ENCODE measurements around the gene COQ4. TPM values are rescaled to one million over a fixed set of nuclear protein-coding genes. Genes with fewer than 3 reads are reported as not detected.

COQ4 gene
- total RNA-seq, 1 donor from 2014 or later = 46.6 TPM

DNA sequence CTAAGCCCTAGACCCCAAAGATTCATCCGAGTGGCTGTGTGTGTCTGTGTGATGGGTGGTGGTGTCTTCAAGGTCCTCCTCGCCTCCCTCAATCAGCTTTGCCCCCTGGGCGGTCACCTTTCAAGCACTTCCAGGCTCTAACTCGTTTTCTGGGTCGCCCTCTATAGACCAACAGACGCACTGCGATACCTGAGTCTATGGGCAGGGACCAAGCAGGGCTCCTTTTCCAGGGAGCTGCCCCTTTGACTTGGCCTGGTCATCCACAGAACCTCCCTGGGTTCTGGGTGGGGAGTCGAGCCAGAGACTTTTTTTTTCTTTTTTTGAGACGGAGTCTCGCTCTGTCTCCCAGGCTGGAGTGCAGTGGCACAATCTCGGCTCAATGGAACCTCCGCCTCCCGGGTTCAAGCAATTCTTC lies 18.8 kb downstream of the COQ4 start:
- TF ChIP-seq CTCF (IDR thresholded peaks at IDR 0.05; ENCODE audit: unreplicated experiment) = no peak
- H3K9me3 Mint-ChIP-seq (ENCODE audit: unreplicated experiment) = no peaks in the 10 kb centered on the region
- H3K36me3 Mint-ChIP-seq (ENCODE audit: low read depth, unreplicated experiment) = peaks cover 4% of the 10 kb centered on the region
- peaks cover 4% of the 10 kb centered on the region for H3K4me1 Mint-ChIP-seq (ENCODE audit: unreplicated experiment)
- no peak overlapping the region for H3K27ac Mint-ChIP-seq (ENCODE audit: unreplicated experiment)
- peak overlapping the region; percentile 95 for H3K4me3 Mint-ChIP-seq (ENCODE audit: unreplicated experiment)
- DNase-seq (ENCODE audit: low spot score) = peak; percentile 69
- H3K27me3 Mint-ChIP-seq (ENCODE audit: unreplicated experiment) = peaks cover 6% of the 10 kb centered on the region

DNA sequence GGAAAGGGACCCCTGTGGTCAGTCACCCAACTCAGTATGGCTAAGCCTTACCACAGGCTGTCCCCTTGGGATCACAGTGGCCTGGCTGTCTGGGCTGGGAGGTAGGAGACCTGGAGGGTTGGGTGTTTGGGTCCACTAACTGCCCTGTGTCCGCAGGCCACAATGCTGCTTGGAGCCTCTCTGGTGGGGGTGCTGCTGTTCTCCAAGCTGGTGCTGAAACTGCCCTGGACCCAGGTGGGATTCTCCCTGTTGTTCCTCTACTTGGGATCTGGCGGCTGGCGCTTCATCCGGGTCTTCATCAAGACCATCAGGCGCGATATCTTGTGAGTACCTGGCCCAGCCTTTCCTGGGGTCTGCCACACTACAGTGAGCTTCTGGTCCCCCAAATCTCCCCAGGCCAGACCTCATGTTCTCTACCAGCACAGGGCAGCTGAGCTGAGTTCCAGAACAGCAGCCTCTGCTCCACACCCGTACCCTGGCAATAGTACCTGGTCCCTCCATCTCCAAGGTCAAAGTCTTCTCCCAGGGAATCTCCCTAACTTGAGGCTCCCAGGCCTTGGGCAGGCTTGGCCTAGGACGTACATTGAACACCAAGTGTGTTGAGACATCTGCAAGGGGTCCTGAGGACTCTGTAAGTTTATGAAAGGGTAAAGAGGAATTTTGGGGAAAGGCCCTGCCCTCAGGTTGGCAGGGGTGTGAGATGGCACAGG lies 20.5 kb downstream of the COQ4 start:
- TF ChIP-seq CTCF (IDR thresholded peaks at IDR 0.05; ENCODE audit: unreplicated experiment) = no peak
- H3K4me3 Mint-ChIP-seq (ENCODE audit: unreplicated experiment) = no peak overlapping the region
- no peak overlapping the region for H3K27ac Mint-ChIP-seq (ENCODE audit: unreplicated experiment)
- no peaks in the 10 kb centered on the region for H3K9me3 Mint-ChIP-seq (ENCODE audit: unreplicated experiment)
- peaks cover 4% of the 10 kb centered on the region for H3K27me3 Mint-ChIP-seq (ENCODE audit: unreplicated experiment)
- no peak for DNase-seq (ENCODE audit: low spot score)
- H3K36me3 Mint-ChIP-seq (ENCODE audit: low read depth, unreplicated experiment) = peaks cover 4% of the 10 kb centered on the region
- H3K4me1 Mint-ChIP-seq (ENCODE audit: unreplicated experiment) = peaks cover 4% of the 10 kb centered on the region

DNA sequence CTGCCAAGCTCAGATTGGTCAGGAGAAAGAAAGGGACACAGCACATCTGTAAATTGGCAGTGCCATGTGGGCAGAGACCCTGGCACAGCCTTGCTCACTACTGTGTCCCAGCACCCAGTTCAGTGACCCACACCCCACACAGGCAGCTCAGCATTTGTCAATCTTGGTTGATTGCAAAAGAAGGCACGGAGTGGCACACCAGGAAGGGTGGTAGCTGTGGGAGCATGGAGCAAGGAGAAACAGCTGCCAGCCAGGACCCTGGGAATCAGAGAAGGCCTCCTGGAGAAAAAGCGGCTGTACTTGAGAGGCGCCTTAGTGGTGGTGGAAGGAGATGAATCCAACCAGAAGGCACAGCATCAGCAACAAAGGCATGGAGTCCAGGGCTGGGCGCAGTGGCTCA lies 21.2 kb downstream of the COQ4 start:
- H3K27ac Mint-ChIP-seq (ENCODE audit: unreplicated experiment) = no peak overlapping the region
- peaks cover 4% of the 10 kb centered on the region for H3K27me3 Mint-ChIP-seq (ENCODE audit: unreplicated experiment)
- TF ChIP-seq CTCF (IDR thresholded peaks at IDR 0.05; ENCODE audit: unreplicated experiment) = no peak
- H3K36me3 Mint-ChIP-seq (ENCODE audit: low read depth, unreplicated experiment) = peaks cover 4% of the 10 kb centered on the region
- no peak overlapping the region for H3K4me3 Mint-ChIP-seq (ENCODE audit: unreplicated experiment)
- H3K4me1 Mint-ChIP-seq (ENCODE audit: unreplicated experiment) = peaks cover 4% of the 10 kb centered on the region
- DNase-seq (ENCODE audit: low spot score) = no peak
- no peaks in the 10 kb centered on the region for H3K9me3 Mint-ChIP-seq (ENCODE audit: unreplicated experiment)

DNA sequence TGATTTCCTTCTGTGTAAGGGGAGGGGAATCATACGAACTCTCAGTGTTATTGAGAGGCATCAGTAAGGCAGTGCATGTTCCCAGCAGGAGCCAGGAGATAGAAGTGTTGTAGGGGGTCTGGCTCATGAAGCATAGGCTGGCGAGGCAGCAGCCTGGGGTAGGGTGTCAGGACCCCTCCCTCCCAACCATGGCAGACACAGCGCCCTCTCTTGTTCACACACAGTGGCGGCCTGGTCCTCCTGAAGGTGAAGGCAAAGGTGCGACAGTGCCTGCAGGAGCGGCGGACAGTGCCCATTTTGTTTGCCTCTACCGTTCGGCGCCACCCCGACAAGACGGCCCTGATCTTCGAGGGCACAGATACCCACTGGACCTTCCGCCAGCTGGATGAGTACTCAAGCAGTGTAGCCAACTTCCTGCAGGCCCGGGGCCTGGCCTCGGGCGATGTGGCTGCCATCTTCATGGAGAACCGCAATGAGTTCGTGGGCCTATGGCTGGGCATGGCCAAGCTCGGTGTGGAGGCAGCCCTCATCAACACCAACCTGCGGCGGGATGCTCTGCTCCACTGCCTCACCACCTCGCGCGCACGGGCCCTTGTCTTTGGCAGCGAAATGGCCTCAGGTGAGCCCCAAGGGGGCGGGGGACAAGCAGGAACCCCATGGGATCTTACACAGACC lies 22.4 kb downstream of the COQ4 start:
- TF ChIP-seq CTCF (IDR thresholded peaks at IDR 0.05; ENCODE audit: unreplicated experiment) = no peak
- H3K27me3 Mint-ChIP-seq (ENCODE audit: unreplicated experiment) = peaks cover 3% of the 10 kb centered on the region
- H3K9me3 Mint-ChIP-seq (ENCODE audit: unreplicated experiment) = no peaks in the 10 kb centered on the region
- peak overlapping the region; percentile 74 for H3K27ac Mint-ChIP-seq (ENCODE audit: unreplicated experiment)
- peaks cover 11% of the 10 kb centered on the region for H3K36me3 Mint-ChIP-seq (ENCODE audit: low read depth, unreplicated experiment)
- peaks cover 4% of the 10 kb centered on the region for H3K4me1 Mint-ChIP-seq (ENCODE audit: unreplicated experiment)
- no peak for DNase-seq (ENCODE audit: low spot score)
- H3K4me3 Mint-ChIP-seq (ENCODE audit: unreplicated experiment) = no peak overlapping the region

GRCh38 chr9:128349125-128349524 lies 26.5 kb downstream of the COQ4 start:
- no peak for TF ChIP-seq CTCF (IDR thresholded peaks at IDR 0.05; ENCODE audit: unreplicated experiment)
- no peaks in the 10 kb centered on the region for H3K9me3 Mint-ChIP-seq (ENCODE audit: unreplicated experiment)
- H3K4me1 Mint-ChIP-seq (ENCODE audit: unreplicated experiment) = no peaks in the 10 kb centered on the region
- H3K27ac Mint-ChIP-seq (ENCODE audit: unreplicated experiment) = no peak overlapping the region
- peaks cover 3% of the 10 kb centered on the region for H3K27me3 Mint-ChIP-seq (ENCODE audit: unreplicated experiment)
- no peak for DNase-seq (ENCODE audit: low spot score)
- H3K36me3 Mint-ChIP-seq (ENCODE audit: low read depth, unreplicated experiment) = peaks cover 17% of the 10 kb centered on the region
- H3K4me3 Mint-ChIP-seq (ENCODE audit: unreplicated experiment) = peak overlapping the region; percentile 80
